DND-41 (cell line): ENCODE data around the gene LRP10.

ENCODE experiments used
- ATAC-seq: fragments of 200-7000 bp; cut with Tn5 transposase; 3 replicates; pipeline ENCODE4 v1.9.1; 2021; ENCODE audit warnings: low read depth; ENCODE audit not compliant: insufficient read depth
- DNase-seq: peaks from one replicate; pipeline ENCODE4 v3.0.0-alpha.2; 2020
- H2AFZ ChIP-seq: 2 replicates; pipeline ENCODE4 v1.6.0; 2012; ENCODE audit warnings: low read depth, low read length
- H3K27ac ChIP-seq: 2 replicates; pipeline ENCODE4 v1.5.1; 2012; ENCODE audit warnings: low read length, inconsistent platforms
- H3K27me3 ChIP-seq: fragments of 200-600 bp; sonication (generic); 2 replicates; pipeline ENCODE4 v1.6.0; 2012; ENCODE audit warnings: low read length, mild to moderate bottlenecking, inconsistent platforms; ENCODE audit not compliant: insufficient read depth, poor library complexity
- H3K36me3 ChIP-seq: 2 replicates; pipeline ENCODE4 v1.5.1; 2012; ENCODE audit warnings: low read length, inconsistent platforms; ENCODE audit not compliant: insufficient read depth
- H3K4me1 ChIP-seq: 2 replicates; pipeline ENCODE4 v1.5.1; 2012; ENCODE audit warnings: mild to moderate bottlenecking, low read length; ENCODE audit not compliant: insufficient read depth
- H3K4me2 ChIP-seq: 2 replicates; pipeline ENCODE4 v1.6.0; 2012; ENCODE audit warnings: mild to moderate bottlenecking, moderate library complexity, low read length, inconsistent platforms; ENCODE audit not compliant: insufficient read depth
- H3K4me3 ChIP-seq, 2 experiments: fragments of 200-600 bp in 1 of 2; shearing (Covaris generic) in 1 of 2; 2 replicates each; pipeline ENCODE4 v1.5.1; 2012 to 2016; ENCODE audit warnings: inconsistent platforms in 2 of 2, low read length in 2 of 2, mild to moderate bottlenecking in 2 of 2, low read depth in 1 of 2, moderate library complexity in 1 of 2
- H3K79me2 ChIP-seq: 2 replicates; pipeline ENCODE4 v1.6.0; 2012; ENCODE audit warnings: low read length, inconsistent platforms; ENCODE audit not compliant: insufficient read depth
- H3K9ac ChIP-seq: 2 replicates; pipeline ENCODE4 v1.6.0; 2012; ENCODE audit warnings: low read depth, mild to moderate bottlenecking, inconsistent platforms, low read length, moderate library complexity
- H3K9me3 ChIP-seq: 2 replicates; pipeline ENCODE4 v1.5.1; 2012; ENCODE audit warnings: low read length, moderate library complexity, mild to moderate bottlenecking, inconsistent platforms; ENCODE audit not compliant: insufficient read depth, severe bottlenecking
- H4K20me1 ChIP-seq: 2 replicates; pipeline ENCODE4 v1.6.0; 2012; ENCODE audit warnings: low read length; ENCODE audit not compliant: insufficient read depth
- CTCF ChIP-seq: IDR thresholded peaks from 2 replicates; pipeline ENCODE4 v1.5.1; 2012; ENCODE audit warnings: borderline replicate concordance, low read length, moderate library complexity, mild to moderate bottlenecking; ENCODE audit not compliant: poor library complexity, severe bottlenecking; ENCODE audit errors: extremely low read depth
- EZH2 ChIP-seq: IDR thresholded peaks from 3 replicates; pipeline ENCODE4 v1.6.1; 2012; ENCODE audit warnings: borderline replicate concordance, low read depth, mild to moderate bottlenecking, moderate library complexity, low read length, inconsistent platforms; ENCODE audit not compliant: severe bottlenecking

The LRP10 gene

GRCh38 chr14:22903742-22904087, 32.2 kb downstream of the LRP10 start:
- Histone ChIP-seq H3K4me3 (no peak overlapping the region), H3K79me2 (peaks cover 2% of the 10 kb centered on the region; the same call in 1 of the 2 replicates), H2AFZ (no peak overlapping the region), H3K4me2 (no peak overlapping the region), H3K36me3 (peaks cover 96% of the 10 kb centered on the region), H3K27ac (no peak overlapping the region), H3K9ac (no peak overlapping the region), H3K9me3 (no peaks in the 10 kb centered on the region), H3K27me3 (no peaks in the 10 kb centered on the region), H3K4me1 (no peaks in the 10 kb centered on the region), H4K20me1 (peaks cover 9% of the 10 kb centered on the region; the same call in 1 of the 2 replicates)
- ATAC-seq (no peak), DNase-seq (no peak)
- no peak for TF ChIP-seq EZH2
- no peak for TF ChIP-seq CTCF

- Histone ChIP-seq H3K9me3 (no peaks in the 10 kb centered on the region), H3K27ac (no peak overlapping the region), H4K20me1 (peaks cover 10% of the 10 kb centered on the region), H3K27me3 (no peaks in the 10 kb centered on the region), H3K4me1 (no peaks in the 10 kb centered on the region), H3K36me3 (peaks cover 96% of the 10 kb centered on the region), H3K4me2 (no peak overlapping the region), H2AFZ (no peak overlapping the region), H3K9ac (no peak overlapping the region), H3K79me2 (peaks cover 15% of the 10 kb centered on the region), H3K4me3 (no peak overlapping the region)
- DNase-seq, result no peak
- ATAC-seq, result no peak
- TF ChIP-seq CTCF, result no peak
- no peak for TF ChIP-seq EZH2
These were observed 34.1 kb downstream of the LRP10 start for GRCh38 chr14:22905627-22906026.

- peaks cover 7% of the 10 kb centered on the region for H4K20me1 ChIP-seq
- H3K4me2 ChIP-seq, result no peak overlapping the region
- no peaks in the 10 kb centered on the region for H3K4me1 ChIP-seq
- no peak for TF ChIP-seq EZH2
- TF ChIP-seq CTCF, result no peak
- H2AFZ ChIP-seq, result no peak overlapping the region
- H3K36me3 ChIP-seq, result peaks cover 95% of the 10 kb centered on the region
- DNase-seq (no peak), ATAC-seq (no peak)
- H3K4me3 ChIP-seq, result no peak overlapping the region
- H3K79me2 ChIP-seq, result peaks cover 19% of the 10 kb centered on the region
- no peaks in the 10 kb centered on the region for H3K9me3 ChIP-seq
- no peak overlapping the region for H3K9ac ChIP-seq
- no peak overlapping the region for H3K27ac ChIP-seq
- H3K27me3 ChIP-seq, result no peaks in the 10 kb centered on the region
These were observed 34.5 kb downstream of the LRP10 start for GRCh38 chr14:22906073-22906472.

GRCh38 chr14:22907429-22907828, 35.9 kb downstream of the LRP10 start:
- Histone ChIP-seq H3K79me2 (peaks cover 33% of the 10 kb centered on the region), H2AFZ (no peak overlapping the region), H4K20me1 (peaks cover 11% of the 10 kb centered on the region), H3K4me1 (no peaks in the 10 kb centered on the region), H3K9ac (no peak overlapping the region), H3K9me3 (no peaks in the 10 kb centered on the region), H3K4me2 (no peak overlapping the region), H3K27me3 (no peaks in the 10 kb centered on the region), H3K36me3 (peaks cover 90% of the 10 kb centered on the region), H3K27ac (no peak overlapping the region), H3K4me3 (no peak overlapping the region)
- ATAC-seq (no peak), DNase-seq (no peak)
- TF ChIP-seq EZH2 (no peak), CTCF (no peak)
